Measurements from ENCODE around the gene C15orf39. TPM values are rescaled to one million over a fixed set of nuclear protein-coding genes. Genes with fewer than 3 reads are reported as not detected.

The C15orf39 gene
- total RNA-seq, 4 donors from 2014 or later, result 13.8 to 20.1 (median 17.2) TPM

DNA sequence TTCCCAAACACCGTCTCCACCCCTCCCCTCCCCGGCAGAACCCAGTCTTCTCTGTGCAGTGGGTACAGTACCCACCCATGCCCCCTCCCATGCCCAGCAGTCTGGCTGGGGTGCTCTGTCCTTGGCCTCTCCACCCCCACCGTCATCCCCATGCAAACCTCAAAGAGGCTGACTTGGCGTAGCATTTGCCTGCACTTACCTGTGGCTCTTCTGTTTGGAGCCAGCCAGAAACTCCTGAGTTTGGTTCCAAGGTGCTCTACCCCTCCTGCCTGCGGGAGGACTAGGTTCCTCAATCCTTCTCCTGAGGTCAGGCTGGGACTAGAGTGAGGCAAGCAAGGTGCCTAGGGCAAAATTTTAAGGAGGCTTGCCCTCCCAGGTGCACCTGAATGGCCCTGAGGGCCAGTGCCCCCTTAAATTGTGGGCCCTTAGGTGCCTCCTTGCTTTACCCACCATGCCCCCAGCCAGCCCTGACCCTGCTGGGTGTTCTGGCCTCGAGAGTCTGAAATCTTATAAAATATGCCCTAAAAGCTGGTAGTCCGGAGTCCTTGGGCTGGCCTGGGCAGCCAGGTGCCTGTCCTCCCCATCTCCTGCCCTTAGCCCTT lies 47.1 kb upstream of the C15orf39 start:
- 73 to 76% methylated on average over 7 of the region's 7 CpGs for WGBS, 2 donors
- no peaks in the 10 kb centered on the region for H3K9me3 ChIP-seq
- peaks cover 0 to 16% (median 0%) of the 10 kb centered on the region in 4 donors for H3K4me1 ChIP-seq
- no peak for DNase-seq (ENCODE audit: low spot score in 2 of 2)
- H3K4me3 ChIP-seq, result no peak overlapping the region
- H3K27ac ChIP-seq, result no peak overlapping the region
- TF ChIP-seq EP300 (IDR thresholded peaks at IDR 0.05), result no peak
- no peak for TF ChIP-seq POLR2A (IDR thresholded peaks at IDR 0.05)
- no peak for TF ChIP-seq CTCF (IDR thresholded peaks at IDR 0.05)
- no peaks in the 10 kb centered on the region for H3K27me3 ChIP-seq
- no peaks in the 10 kb centered on the region for H3K36me3 ChIP-seq

DNA sequence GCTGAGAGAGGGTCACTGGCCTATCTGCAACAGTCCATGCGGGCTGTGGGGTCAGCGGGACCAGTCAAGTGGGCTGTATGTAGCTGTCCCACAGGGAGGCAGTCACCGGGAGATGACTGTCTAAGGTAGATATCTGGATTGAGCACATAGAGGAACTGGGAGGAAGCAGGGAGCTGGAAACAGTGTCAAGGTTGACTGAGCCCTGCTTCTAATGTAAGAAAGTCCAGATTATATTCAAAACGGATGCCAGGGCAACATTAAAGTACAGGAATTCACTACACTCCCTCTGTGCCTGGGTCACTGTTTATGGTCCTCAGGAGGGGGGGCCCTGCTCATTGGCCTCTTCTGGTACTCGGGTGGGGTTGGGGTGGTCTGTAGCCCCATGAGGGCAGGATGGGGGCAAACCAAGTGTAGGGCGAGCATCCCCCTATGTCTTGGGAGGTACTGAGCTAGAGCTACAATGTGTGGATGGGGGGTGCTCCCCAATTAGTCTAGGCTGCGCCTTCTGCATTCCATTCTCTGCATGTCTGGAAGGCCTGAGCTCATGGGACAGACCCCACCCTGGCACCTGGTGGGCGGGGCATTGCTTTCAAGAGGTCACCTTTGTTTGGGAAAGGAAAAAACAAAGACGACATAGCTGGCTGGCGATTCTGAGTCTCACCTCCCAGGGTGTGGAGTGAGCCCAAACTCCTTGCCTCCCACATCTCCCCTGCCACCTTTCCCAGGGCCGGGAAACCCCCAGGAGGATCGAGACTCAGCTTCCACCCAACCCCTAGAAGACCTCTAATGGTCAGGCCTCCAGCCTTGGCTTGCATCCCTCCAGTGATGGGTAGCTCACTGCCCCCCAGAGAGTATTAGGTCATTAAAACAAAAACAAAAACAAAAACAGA lies 45.1 kb upstream of the C15orf39 start:
- Histone ChIP-seq H3K4me3 (no peak overlapping the region), H3K9me3 (no peaks in the 10 kb centered on the region), H3K4me1 (peaks cover 0 to 11% (median 0%) of the 10 kb centered on the region in 4 donors), H3K27me3 (no peaks in the 10 kb centered on the region), H3K27ac (no peak overlapping the region), H3K36me3 (no peaks in the 10 kb centered on the region)
- WGBS, 2 donors, result 71% methylated on average over 11 to 12 of the region's 12 CpGs
- TF ChIP-seq EP300 (IDR thresholded peaks at IDR 0.05), result no peak
- TF ChIP-seq CTCF (IDR thresholded peaks at IDR 0.05), result no peak
- no peak for TF ChIP-seq POLR2A (IDR thresholded peaks at IDR 0.05)
- DNase-seq (ENCODE audit: low spot score in 2 of 2), result no peak

GRCh38 chr15:75158402-75158801 lies 43.3 kb upstream of the C15orf39 start:
- Histone ChIP-seq H3K36me3 (no peaks in the 10 kb centered on the region), H3K4me3 (no peak overlapping the region), H3K9me3 (no peaks in the 10 kb centered on the region), H3K27ac (no peak overlapping the region), H3K4me1 (no peaks in the 10 kb centered on the region), H3K27me3 (no peaks in the 10 kb centered on the region)
- DNase-seq (ENCODE audit: low spot score in 2 of 2), result no peak
- WGBS, 2 donors, result 78 to 90% methylated on average over 7 of the region's 7 CpGs
- TF ChIP-seq CTCF (IDR thresholded peaks at IDR 0.05), result no peak
- no peak for TF ChIP-seq POLR2A (IDR thresholded peaks at IDR 0.05)
- TF ChIP-seq EP300 (IDR thresholded peaks at IDR 0.05), result no peak

DNA sequence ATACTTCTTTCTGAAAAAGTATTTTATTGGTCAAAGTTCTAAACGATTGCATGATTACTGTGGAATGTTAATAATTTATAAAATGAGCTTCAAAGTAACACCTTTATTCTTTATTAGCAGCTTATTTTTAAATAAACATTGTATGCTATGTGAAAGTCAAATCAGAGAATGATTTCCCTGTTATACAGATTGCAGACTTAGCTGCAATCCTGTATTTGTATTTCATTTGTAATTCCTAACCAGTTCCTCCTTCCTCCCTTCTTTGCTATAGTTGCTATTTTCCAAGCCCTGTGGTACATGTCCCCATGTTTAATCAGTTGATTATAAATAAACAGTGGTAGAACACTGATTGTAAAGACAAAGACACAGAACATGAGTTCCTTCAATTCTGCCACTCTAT lies 42.4 kb upstream of the C15orf39 start:
- no peak overlapping the region for H3K27ac ChIP-seq
- TF ChIP-seq POLR2A (IDR thresholded peaks at IDR 0.05) (no peak), EP300 (IDR thresholded peaks at IDR 0.05) (no peak), CTCF (IDR thresholded peaks at IDR 0.05) (no peak)
- WGBS, 2 donors, result 34 to 53% methylated on average over 1 of the region's 1 CpG

More for the DNA sequence above, 42.4 kb upstream of the C15orf39 start:
- no peaks in the 10 kb centered on the region for H3K9me3 ChIP-seq
- DNase-seq (ENCODE audit: low spot score in 2 of 2), result no peak
- no peak overlapping the region for H3K4me3 ChIP-seq
- H3K36me3 ChIP-seq, result no peaks in the 10 kb centered on the region
- no peaks in the 10 kb centered on the region for H3K27me3 ChIP-seq
- H3K4me1 ChIP-seq, result no peaks in the 10 kb centered on the region
